GM19240 (cell line): ENCODE results near the gene CEACAM6.
"Not testable (repeated sequence)": the region's sequence is repeated elsewhere in the genome, so short reads cannot be mapped to it uniquely, and the experiment has no call there.

ENCODE experiments used
- DNase-seq: peaks from one replicate; pipeline ENCODE4 v3.0.0; 2011; ENCODE audit warnings: low spot score; ENCODE audit not compliant: insufficient read length

CEACAM6 gene

GRCh38 chr19:41755328-41755913, at the start of gene CEACAM6:
Gene CEACAM6, plus strand, starts transcription at chr19:41755530. Its CDS starts 109 bp downstream, at chr19:41755639.
- DNase-seq: no peak

GRCh38 chr19:41706741-41707501, 48.4 kb upstream of the CEACAM6 start:
- peak; percentile 80 for DNase-seq

GRCh38 chr19:41707502-41707812, 47.9 kb upstream of the CEACAM6 start:
- DNase-seq: no peak

GRCh38 chr19:41707871-41708371, 47.4 kb upstream of the CEACAM6 start:
- no peak for DNase-seq

GRCh38 chr19:41708481-41708880, 46.8 kb upstream of the CEACAM6 start, which contains the start of gene CEACAM5:
Gene CEACAM5, plus strand, starts transcription at chr19:41708626. Its CDS starts 106 bp downstream, at chr19:41708732.
- DNase-seq: no peak

GRCh38 chr19:41709516-41709915, 45.8 kb upstream of the CEACAM6 start:
- not testable (repeated sequence) for DNase-seq

GRCh38 chr19:41709951-41710645, 45.2 kb upstream of the CEACAM6 start:
- DNase-seq: no peak

GRCh38 chr19:41711376-41712261, 43.7 kb upstream of the CEACAM6 start:
- DNase-seq: no peak

- DNase-seq: no peak
Measured at GRCh38 chr19:41714598-41714997, 40.7 kb upstream of the CEACAM6 start.

GRCh38 chr19:41718761-41719160, 36.6 kb upstream of the CEACAM6 start:
- no peak for DNase-seq

GRCh38 chr19:41720103-41720502, 35.2 kb upstream of the CEACAM6 start:
- DNase-seq: no peak

GRCh38 chr19:41726493-41726892, 28.8 kb upstream of the CEACAM6 start:
- DNase-seq: no peak

GRCh38 chr19:41734156-41734555, 21.2 kb upstream of the CEACAM6 start:
- DNase-seq: no peak

- DNase-seq: no peak
Measured at GRCh38 chr19:41734585-41734984, 20.7 kb upstream of the CEACAM6 start.

- no peak for DNase-seq
Measured at GRCh38 chr19:41735071-41735600, 20.2 kb upstream of the CEACAM6 start.

- DNase-seq: no peak
Measured at GRCh38 chr19:41739361-41739760, 16.0 kb upstream of the CEACAM6 start.

GRCh38 chr19:41740415-41741243, 14.7 kb upstream of the CEACAM6 start:
- no peak for DNase-seq

GRCh38 chr19:41741244-41741554, 14.1 kb upstream of the CEACAM6 start:
- DNase-seq: no peak

- no peak for DNase-seq
Measured at GRCh38 chr19:41744850-41745249, 10.5 kb upstream of the CEACAM6 start.

GRCh38 chr19:41745756-41746155, 9.6 kb upstream of the CEACAM6 start:
- DNase-seq: no peak
